ENCODE data around the gene SMYD3.

GRCh38 chr1:245962453-245962852 lies 544.6 kb downstream of the SMYD3 start:
- TF ChIP-seq CTCF (IDR thresholded peaks at IDR 0.05) (no peak), EZH2 (IDR thresholded peaks at IDR 0.05; ENCODE audit: borderline replicate concordance, insufficient read depth, low read depth, low read length, poor library complexity, severe bottlenecking) (no peak)
